Measurements from ENCODE around the gene ENDOD1. TPM values are rescaled to one million over a fixed set of nuclear protein-coding genes. Genes with fewer than 3 reads are reported as not detected.

ENDOD1 gene
- polyA plus RNA-seq, 2 of the 4 experiments (the other 2 are of a cell fraction): 8.3 to 8.8 TPM

GRCh38 chr11:95170294-95170693 lies 80.6 kb downstream of the ENDOD1 start:
- no peaks in the 10 kb centered on the region for H3K4me1 ChIP-seq
- TF ChIP-seq KDM5A (IDR thresholded peaks at IDR 0.05) (no peak), CBX2 (IDR thresholded peaks at IDR 0.05; ENCODE audit: borderline replicate concordance, low read depth) (no peak), RFX5 (IDR thresholded peaks at IDR 0.05) (no peak), KDM1A (IDR thresholded peaks at IDR 0.05; ENCODE audit: low read depth) (no peak), POLR2A (IDR thresholded peaks at IDR 0.05; ENCODE audit: low read length) (no peak), HDAC2 (IDR thresholded peaks at IDR 0.05) (no peak), JUN (IDR thresholded peaks at IDR 0.05) (no peak), BHLHE40 (IDR thresholded peaks at IDR 0.05; ENCODE audit: low read depth, low read length) (no peak), USF2 (IDR thresholded peaks at IDR 0.05) (no peak), ELK1 (IDR thresholded peaks at IDR 0.05; ENCODE audit: low read depth, low read length) (no peak)
- ATAC-seq (no peak), FAIRE-seq (no peak), DNase-seq (ENCODE audit: low read depth in 1 of 2, low spot score in 1 of 2) (no peak)
- no peak overlapping the region for H3K27ac ChIP-seq
- 68% methylated on average over 5 of the region's 5 CpGs for WGBS (ENCODE audit: missing lambda C conversion rate)
- no peak overlapping the region for H3K4me3 ChIP-seq
- no peaks in the 10 kb centered on the region for H3K9me3 ChIP-seq
- ChIA-PET POLR2A (no interaction called here), CTCF (interaction anchor here (1.4 kb wide), 1 partner anchor 16 kb away, joined by 4 read pairs; no protein-coding TSS in a partner anchor)
- H3K4me2 ChIP-seq: no peak overlapping the region

- ChIA-PET POLR2A (no interaction called here), CTCF (no interaction called here)
- no peak for FAIRE-seq
Measured at GRCh38 chr11:95175818-95176380, 86.3 kb downstream of the ENDOD1 start.

More at GRCh38 chr11:95175818-95176380, 86.3 kb downstream of the ENDOD1 start:
- WGBS (ENCODE audit: missing lambda C conversion rate): 68% methylated on average over 4 of the region's 4 CpGs
- Histone ChIP-seq H3K4me2 (no peak overlapping the region), H3K4me1 (no peaks in the 10 kb centered on the region), H3K9me3 (no peaks in the 10 kb centered on the region), H3K27ac (no peak overlapping the region), H3K4me3 (no peak overlapping the region)
- TF ChIP-seq NR3C1 (IDR thresholded peaks at IDR 0.05): no peak
- no peak for TF ChIP-seq HOXA7 (CRISPR knock-in tag; IDR thresholded peaks at IDR 0.05)
- no peak for TF ChIP-seq EHMT2 (IDR thresholded peaks at IDR 0.05; ENCODE audit: low read depth)
- no peak for TF ChIP-seq CHD2 (IDR thresholded peaks at IDR 0.05; ENCODE audit: low read length, partially characterized antibody)
- no peak for TF ChIP-seq MAZ (IDR thresholded peaks at IDR 0.05; ENCODE audit: borderline replicate concordance, low read depth, low read length)
- TF ChIP-seq BHLHE40 (IDR thresholded peaks at IDR 0.05; ENCODE audit: low read depth, low read length): no peak
- no peak for TF ChIP-seq RARB (CRISPR knock-in tag; IDR thresholded peaks at IDR 0.05)
- TF ChIP-seq FOSB (CRISPR knock-in tag; IDR thresholded peaks at IDR 0.05): no peak
- no peak for TF ChIP-seq USF2 (IDR thresholded peaks at IDR 0.05)
- no peak for TF ChIP-seq MYC (IDR thresholded peaks at IDR 0.05; ENCODE audit: borderline replicate concordance, low read length)
- DNase-seq (ENCODE audit: low read depth in 1 of 2, low spot score in 1 of 2): no peak
- no peak for ATAC-seq

Other genes starting within 250 kb of the ENDOD1 start
- gene CWC15, start 116.3 kb upstream of the ENDOD1 start, polyA plus RNA-seq (2011; rRNA removed): 31.8 and 42.8 TPM in 2 replicates
- gene CWC15, start 116.3 kb upstream of the ENDOD1 start, polyA plus RNA-seq (2017; fragmentation: RNase III; extraction: RNeasy Plus Mini Kit Qiagen cat#74134 plus additional on column Dnase treatment): 37.6 to 39.2 TPM (median 38.3 TPM) in 3 replicates
- gene KDM4D, start 116.1 kb upstream of the ENDOD1 start, polyA plus RNA-seq (2011; rRNA removed): 0.77 and 1.1 TPM in 2 replicates
- 0.56 to 0.74 TPM (median 0.58 TPM) in 3 replicates for gene KDM4D, start 116.1 kb upstream of the ENDOD1 start, polyA plus RNA-seq (2017; fragmentation: RNase III; extraction: RNeasy Plus Mini Kit Qiagen cat#74134 plus additional on column Dnase treatment)
- gene KDM4E, start 64.6 kb upstream of the ENDOD1 start, polyA plus RNA-seq (2011; rRNA removed): not detected in 2 replicates
- not detected in 3 replicates for gene KDM4E, start 64.6 kb upstream of the ENDOD1 start, polyA plus RNA-seq (2017; fragmentation: RNase III; extraction: RNeasy Plus Mini Kit Qiagen cat#74134 plus additional on column Dnase treatment)
- not detected in 2 replicates for gene KDM4F, start 40.4 kb upstream of the ENDOD1 start, polyA plus RNA-seq (2011; rRNA removed)
- not detected in 3 replicates for gene KDM4F, start 40.4 kb upstream of the ENDOD1 start, polyA plus RNA-seq (2017; fragmentation: RNase III; extraction: RNeasy Plus Mini Kit Qiagen cat#74134 plus additional on column Dnase treatment)
- gene SRSF8, start 22.9 kb upstream of the ENDOD1 start, polyA plus RNA-seq (2011; rRNA removed): 27.6 and 30.2 TPM in 2 replicates
- gene SRSF8, start 22.9 kb upstream of the ENDOD1 start, polyA plus RNA-seq (2017; fragmentation: RNase III; extraction: RNeasy Plus Mini Kit Qiagen cat#74134 plus additional on column Dnase treatment): 15.1 to 16.7 TPM (median 15.5 TPM) in 3 replicates
- gene SESN3, start 141.4 kb downstream of the ENDOD1 start, polyA plus RNA-seq (2011; rRNA removed): 3.3 and 3.6 TPM in 2 replicates
- gene SESN3, start 141.4 kb downstream of the ENDOD1 start, polyA plus RNA-seq (2017; fragmentation: RNase III; extraction: RNeasy Plus Mini Kit Qiagen cat#74134 plus additional on column Dnase treatment): 0.31 to 0.46 TPM (median 0.35 TPM) in 3 replicates

Measured in A549 (cell line).